ENCODE measurements around the gene SNAPIN.

Gene SNAPIN, protein sequence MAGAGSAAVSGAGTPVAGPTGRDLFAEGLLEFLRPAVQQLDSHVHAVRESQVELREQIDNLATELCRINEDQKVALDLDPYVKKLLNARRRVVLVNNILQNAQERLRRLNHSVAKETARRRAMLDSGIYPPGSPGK

DNA sequence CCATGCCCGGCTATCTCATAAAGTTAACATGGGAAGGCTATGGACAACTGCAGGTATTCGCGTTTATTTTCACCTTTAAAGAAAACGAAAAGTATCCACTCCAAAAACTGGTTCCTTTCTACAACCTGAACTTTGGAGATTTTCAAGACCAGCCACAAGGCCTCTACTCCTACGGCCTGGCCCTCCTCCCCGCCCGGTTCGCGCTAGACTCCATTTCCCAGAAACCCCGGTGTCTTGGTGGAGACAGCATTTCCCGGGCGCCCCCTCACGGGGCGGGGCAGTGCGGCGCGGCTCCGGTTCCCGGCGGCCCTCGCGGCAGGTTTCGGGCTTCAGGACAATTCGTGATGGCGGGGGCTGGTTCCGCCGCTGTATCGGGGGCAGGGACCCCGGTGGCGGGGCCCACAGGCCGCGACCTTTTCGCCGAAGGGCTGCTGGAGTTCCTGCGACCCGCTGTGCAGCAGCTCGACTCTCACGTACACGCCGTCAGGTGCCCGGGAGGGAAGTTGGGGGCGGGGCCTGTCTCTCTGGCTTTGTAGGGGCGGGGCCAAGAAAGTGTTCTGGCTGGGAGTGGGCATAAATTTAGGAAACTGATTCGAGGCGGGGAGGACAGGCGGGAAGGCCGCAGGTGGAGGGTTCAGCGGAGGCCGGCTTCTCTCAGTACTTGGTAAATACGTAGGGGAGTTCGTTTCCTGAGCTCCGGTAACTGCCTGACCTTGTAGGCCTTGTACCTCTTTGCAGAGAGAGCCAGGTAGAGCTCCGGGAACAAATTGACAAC lies at the start of gene SNAPIN:
Gene SNAPIN (plus strand): TSS at position 304 of the 775 bp plus-strand sequence. CDS start 41 bp downstream, at position 345.
- Mint-ChIP-seq H3K4me3 (peak within 1 kb of the TSS; percentile 90), H3K27ac (peak within 1 kb of the TSS; percentile 83), H3K4me1 (peaks cover 2% of the 10 kb centered on the region), H3K36me3 (peaks cover 2% of the 10 kb centered on the region), H3K27me3 (no peaks in the 10 kb centered on the region), H3K9me3 (no peaks in the 10 kb centered on the region)
- DNase-seq (ENCODE audit: low spot score in 2 of 2) (peak; percentile 88 to 91), ATAC-seq (ENCODE audit: low read depth) (peak; percentile 98)

DNA sequence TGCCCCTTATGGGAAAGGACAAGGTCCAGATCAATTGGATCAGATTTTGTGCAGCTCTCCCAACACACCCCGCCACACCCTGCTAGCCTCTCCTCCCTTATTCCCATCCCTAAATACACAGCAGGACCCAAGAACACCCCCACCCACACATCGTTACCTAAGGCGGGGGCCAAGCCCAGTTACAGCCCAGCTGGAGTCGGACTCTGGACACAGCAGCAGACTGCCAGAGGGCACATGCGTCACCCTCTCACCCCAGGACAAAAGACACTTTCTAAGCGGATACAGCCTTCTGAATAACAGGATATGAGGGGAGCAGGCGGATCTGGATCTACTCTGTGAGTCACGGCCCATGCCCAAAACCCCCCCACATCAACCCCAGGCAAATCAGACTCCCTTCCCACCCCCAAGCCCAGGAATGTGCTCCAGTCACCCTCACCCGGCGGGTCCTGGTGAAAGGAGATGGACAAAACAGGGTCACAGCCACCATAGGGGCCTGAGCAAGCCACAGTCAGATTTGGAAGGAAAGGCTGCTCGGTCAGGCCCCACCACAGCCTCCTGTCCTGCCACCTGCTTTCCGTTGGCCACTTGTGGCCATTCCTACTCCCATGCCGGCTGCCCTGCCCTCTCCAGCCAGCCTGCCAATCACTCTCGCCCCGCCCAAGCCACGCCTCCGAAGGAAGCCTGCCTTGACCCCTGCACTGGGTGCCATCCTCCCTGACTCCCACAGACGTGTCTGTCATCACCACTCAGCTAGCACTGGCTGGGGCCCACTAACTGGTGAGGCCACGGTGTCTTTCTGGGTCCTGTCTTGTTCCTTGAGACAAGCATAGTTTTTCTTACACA lies 49.5 kb upstream of the SNAPIN start:
- no peaks in the 10 kb centered on the region for H3K9me3 Mint-ChIP-seq
- no peak for ATAC-seq (ENCODE audit: low read depth)
- H3K4me1 Mint-ChIP-seq: peaks cover 5% of the 10 kb centered on the region
- H3K36me3 Mint-ChIP-seq: no peaks in the 10 kb centered on the region
- no peak overlapping the region for H3K4me3 Mint-ChIP-seq
- H3K27me3 Mint-ChIP-seq: no peaks in the 10 kb centered on the region
- no peak overlapping the region for H3K27ac Mint-ChIP-seq
- no peak for DNase-seq (ENCODE audit: low spot score in 2 of 2)

DNA sequence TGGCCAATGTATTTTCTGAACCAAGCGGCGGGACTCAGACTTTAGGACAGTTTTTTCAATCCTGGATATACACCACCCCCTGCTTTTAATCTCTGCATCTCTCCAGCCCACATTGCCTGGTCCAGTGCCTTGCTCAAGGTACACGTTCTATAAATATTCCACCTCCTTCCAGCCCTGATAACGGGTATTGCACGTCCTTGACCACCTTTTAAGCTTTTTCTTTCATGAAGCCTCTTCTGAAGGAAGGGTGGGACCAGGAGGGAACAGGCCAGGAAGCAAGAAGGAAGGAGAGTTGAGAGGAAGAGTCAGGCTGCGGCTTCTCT lies 49.0 kb upstream of the SNAPIN start:
- ATAC-seq (ENCODE audit: low read depth) (no peak), DNase-seq (ENCODE audit: low spot score in 2 of 2) (no peak)
- H3K27ac Mint-ChIP-seq: no peak overlapping the region
- peaks cover 5% of the 10 kb centered on the region for H3K4me1 Mint-ChIP-seq
- H3K9me3 Mint-ChIP-seq: no peaks in the 10 kb centered on the region
- no peaks in the 10 kb centered on the region for H3K27me3 Mint-ChIP-seq
- no peaks in the 10 kb centered on the region for H3K36me3 Mint-ChIP-seq
- H3K4me3 Mint-ChIP-seq: no peak overlapping the region

DNA sequence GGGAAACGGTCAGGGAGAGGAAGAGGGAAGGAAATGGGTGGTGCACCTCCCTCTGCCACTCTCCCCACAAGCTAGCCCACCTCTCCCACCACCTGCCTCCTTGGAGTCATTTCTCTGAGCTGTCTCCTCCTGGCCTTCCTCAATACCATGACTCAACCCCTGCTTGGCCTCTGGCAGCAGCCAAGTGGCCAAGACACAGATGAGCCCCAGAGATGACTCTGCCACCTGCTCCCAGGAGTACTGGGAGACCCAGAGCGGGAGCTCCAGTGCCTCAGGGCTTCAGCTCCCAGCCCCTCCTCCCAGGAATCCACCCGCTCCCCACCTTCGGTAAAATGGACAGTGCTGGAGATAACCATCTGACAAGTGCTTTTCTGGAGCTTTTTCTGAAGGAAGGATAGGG lies 48.2 kb upstream of the SNAPIN start:
- H3K27ac Mint-ChIP-seq: no peak overlapping the region
- no peaks in the 10 kb centered on the region for H3K9me3 Mint-ChIP-seq
- ATAC-seq (ENCODE audit: low read depth) (no peak), DNase-seq (ENCODE audit: low spot score in 2 of 2) (no peak)
- no peaks in the 10 kb centered on the region for H3K27me3 Mint-ChIP-seq
- peaks cover 3% of the 10 kb centered on the region for H3K4me1 Mint-ChIP-seq
- H3K36me3 Mint-ChIP-seq: no peaks in the 10 kb centered on the region
- H3K4me3 Mint-ChIP-seq: no peak overlapping the region

DNA sequence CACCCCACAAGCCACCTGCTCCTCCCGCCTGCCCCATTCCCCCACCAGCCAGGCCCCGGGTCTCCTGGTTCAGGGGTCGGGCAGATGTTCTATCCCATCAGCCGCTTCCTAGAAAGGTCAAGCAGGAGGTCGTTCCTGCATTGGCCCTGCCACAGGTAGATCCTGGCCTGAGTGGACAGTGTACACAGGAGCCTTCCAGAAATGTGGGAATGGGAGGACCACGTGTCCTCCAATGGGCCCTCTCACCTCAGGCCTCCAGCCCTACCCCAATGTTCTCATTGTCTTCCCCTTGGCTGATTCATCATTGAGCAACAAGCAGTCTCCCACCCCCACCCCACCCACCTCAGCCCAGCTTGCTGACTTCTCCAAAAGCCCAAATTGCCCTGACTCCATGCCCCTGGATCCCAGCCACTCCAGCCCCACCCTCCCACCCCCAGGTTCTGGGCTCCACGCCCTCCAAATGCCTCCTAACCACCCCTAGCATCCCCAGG lies 47.6 kb upstream of the SNAPIN start:
- no peak for ATAC-seq (ENCODE audit: low read depth)
- no peaks in the 10 kb centered on the region for H3K36me3 Mint-ChIP-seq
- no peak overlapping the region for H3K4me3 Mint-ChIP-seq
- H3K27me3 Mint-ChIP-seq: no peaks in the 10 kb centered on the region
- H3K9me3 Mint-ChIP-seq: no peaks in the 10 kb centered on the region
- H3K27ac Mint-ChIP-seq: no peak overlapping the region
- peaks cover 2% of the 10 kb centered on the region for H3K4me1 Mint-ChIP-seq
- DNase-seq (ENCODE audit: low spot score in 2 of 2): no peak

DNA sequence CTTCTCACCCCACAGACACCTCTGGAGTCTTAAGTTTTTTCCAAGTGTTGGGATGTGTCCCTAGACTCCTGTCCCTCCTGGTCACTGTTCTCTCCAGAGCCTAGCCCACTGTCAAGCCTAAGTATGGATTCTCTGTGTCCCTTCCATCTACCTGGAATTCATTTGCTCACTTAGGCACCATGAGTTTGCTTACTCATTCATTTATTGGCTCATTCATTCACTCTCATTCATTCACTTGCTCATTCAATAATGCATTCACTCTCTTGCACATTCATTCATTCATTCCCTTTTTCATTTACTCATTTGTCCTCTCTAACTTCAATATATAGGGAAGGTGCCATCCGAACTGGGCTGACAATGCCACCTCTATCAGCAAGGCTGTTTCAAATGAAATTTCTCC lies 47.1 kb upstream of the SNAPIN start:
- no peaks in the 10 kb centered on the region for H3K36me3 Mint-ChIP-seq
- H3K9me3 Mint-ChIP-seq: no peaks in the 10 kb centered on the region
- DNase-seq (ENCODE audit: low spot score in 2 of 2): no peak
- no peak overlapping the region for H3K27ac Mint-ChIP-seq
- H3K27me3 Mint-ChIP-seq: no peaks in the 10 kb centered on the region
- H3K4me3 Mint-ChIP-seq: no peak overlapping the region
- ATAC-seq (ENCODE audit: low read depth): no peak
- peaks cover 2% of the 10 kb centered on the region for H3K4me1 Mint-ChIP-seq

DNA sequence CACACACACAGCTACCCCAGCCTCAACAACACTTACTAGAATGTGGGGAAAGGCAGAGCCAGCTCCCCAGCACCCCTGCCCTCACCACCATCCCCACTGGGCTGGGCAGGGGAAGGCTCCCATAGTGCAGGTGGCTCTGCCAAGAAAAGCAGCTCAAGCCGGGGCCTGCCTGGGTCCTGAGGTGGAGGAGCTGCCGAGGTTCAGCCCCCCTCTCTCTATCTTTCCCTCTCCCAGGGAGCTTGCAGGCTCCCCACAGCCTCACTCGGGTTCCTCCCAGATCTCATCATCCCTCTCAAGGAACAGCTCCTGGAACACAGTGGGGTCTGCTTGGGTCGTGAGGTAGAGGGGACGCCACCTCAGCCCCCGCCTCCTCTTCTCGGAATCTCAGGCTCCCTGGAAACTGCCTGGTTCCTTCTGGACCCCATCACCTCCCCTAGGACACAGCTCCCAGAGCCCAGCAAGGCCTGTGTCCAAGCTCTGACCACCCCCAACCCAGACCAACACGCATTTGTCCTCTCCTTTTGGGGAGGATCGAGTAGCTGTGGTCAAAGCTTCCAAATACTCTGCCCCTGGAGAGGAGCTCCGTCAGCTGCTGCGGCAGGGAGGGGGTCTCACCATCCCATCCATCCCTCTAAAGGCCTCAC lies 46.3 kb upstream of the SNAPIN start:
- Mint-ChIP-seq H3K4me1 (peaks cover 2% of the 10 kb centered on the region), H3K36me3 (no peaks in the 10 kb centered on the region), H3K27me3 (no peaks in the 10 kb centered on the region), H3K4me3 (no peak overlapping the region), H3K9me3 (no peaks in the 10 kb centered on the region), H3K27ac (peak overlapping the region; percentile 40)
- ATAC-seq (ENCODE audit: low read depth): no peak
- DNase-seq (ENCODE audit: low spot score in 2 of 2): no peak

DNA sequence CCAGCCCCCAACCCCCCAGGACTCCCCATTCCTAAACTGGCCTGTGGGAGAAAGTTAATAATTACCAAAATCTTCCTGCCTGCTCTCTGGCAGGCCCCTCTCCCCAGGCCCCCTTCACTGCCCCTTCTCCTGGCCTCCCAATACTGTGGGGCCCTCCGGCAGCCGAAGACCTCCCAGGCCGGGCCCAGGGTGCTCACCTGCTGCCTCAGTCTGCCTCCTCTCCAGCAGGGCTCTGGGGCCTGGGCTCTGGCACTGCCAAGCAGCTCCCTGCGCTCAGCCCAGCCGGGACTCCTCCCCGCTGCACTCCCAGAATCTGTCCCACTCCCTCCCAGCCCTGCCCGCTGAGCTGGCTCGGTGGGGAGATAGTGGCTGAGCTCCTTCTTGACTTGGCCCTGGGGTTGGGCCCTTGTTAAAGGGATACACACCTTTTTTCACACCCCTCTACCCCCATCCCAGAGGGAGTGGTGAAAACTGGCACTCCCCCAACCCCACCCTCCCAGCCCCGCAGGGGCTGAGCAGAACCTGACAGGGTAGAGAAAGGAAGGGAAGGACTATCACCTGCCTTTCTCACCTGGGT lies 45.7 kb upstream of the SNAPIN start, which contains the start of gene S100A16:
Gene S100A16 (minus strand): TSS at position 383 of the 577 bp plus-strand sequence. CDS start 4,986 bp downstream, outside the sequence.
- no peak for ATAC-seq (ENCODE audit: low read depth)
- H3K27me3 Mint-ChIP-seq: no peaks in the 10 kb centered on the region
- DNase-seq (ENCODE audit: low spot score in 2 of 2): no peak
- peak within 1 kb of the TSS; percentile 40 for H3K27ac Mint-ChIP-seq
- peaks cover 2% of the 10 kb centered on the region for H3K4me1 Mint-ChIP-seq
- no peaks in the 10 kb centered on the region for H3K9me3 Mint-ChIP-seq
- no peak within 1 kb of the TSS for H3K4me3 Mint-ChIP-seq
- H3K36me3 Mint-ChIP-seq: no peaks in the 10 kb centered on the region

DNA sequence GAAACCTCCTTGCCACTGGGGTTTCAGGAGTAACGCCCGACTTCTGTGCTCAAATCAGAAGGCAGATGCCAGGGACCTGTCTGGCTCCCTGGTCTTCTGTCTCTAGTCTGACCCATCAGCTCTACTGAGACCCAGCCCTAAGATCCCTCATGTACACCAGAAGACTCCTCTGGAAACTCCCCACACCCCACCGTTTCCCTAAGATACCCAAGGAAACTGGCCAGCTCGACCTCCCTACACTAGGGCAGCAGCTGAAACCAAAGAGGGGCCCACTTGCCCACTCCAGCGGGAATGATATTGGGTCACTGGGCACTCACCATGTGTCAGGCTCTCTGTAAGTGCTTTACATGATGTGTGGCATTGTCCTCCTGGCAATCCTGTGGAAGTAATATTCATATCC lies 45.1 kb upstream of the SNAPIN start:
- H3K27me3 Mint-ChIP-seq: no peaks in the 10 kb centered on the region

DNA sequence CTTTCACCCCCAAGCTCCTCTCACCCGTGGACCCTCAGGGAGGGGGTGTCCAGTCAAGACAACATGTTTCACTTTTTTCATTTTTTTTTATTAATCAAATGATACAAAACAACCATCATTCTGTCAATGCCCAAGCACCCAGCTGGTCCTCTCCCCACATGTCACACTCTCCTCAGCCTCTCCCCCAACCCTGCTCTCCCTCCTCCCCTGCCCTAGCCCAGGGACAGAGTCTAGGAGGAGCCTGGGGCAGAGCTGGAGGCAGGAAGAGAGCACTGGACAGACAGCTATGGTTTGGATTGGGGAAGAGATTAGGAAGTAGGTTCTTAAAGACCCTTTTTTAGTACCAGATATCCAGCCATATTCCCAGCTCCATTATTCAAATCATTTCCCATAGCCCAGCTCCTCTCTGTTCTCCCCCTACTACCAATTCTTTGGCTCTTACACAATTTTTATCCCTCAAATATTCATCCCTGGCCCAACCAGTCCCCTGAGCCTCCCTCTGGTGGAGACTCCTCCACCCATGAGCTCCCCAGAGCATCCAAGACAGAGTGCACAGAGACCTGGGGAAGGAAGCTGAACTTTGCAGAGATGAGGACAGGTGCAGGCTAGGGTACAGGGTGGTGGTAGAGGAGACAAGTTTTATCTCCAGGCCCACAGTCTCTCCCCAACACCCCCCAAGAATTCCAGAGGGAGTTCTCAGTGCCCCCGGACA lies 44.2 kb upstream of the SNAPIN start:
- H3K4me1 Mint-ChIP-seq: peaks cover 2% of the 10 kb centered on the region
- no peaks in the 10 kb centered on the region for H3K27me3 Mint-ChIP-seq
- H3K36me3 Mint-ChIP-seq: no peaks in the 10 kb centered on the region
- no peaks in the 10 kb centered on the region for H3K9me3 Mint-ChIP-seq
- no peak overlapping the region for H3K27ac Mint-ChIP-seq
- no peak overlapping the region for H3K4me3 Mint-ChIP-seq
- no peak for DNase-seq (ENCODE audit: low spot score in 2 of 2)
- ATAC-seq (ENCODE audit: low read depth): no peak

More for the DNA sequence above, 45.1 kb upstream of the SNAPIN start:
- no peak overlapping the region for H3K27ac Mint-ChIP-seq
- H3K36me3 Mint-ChIP-seq: no peaks in the 10 kb centered on the region
- no peaks in the 10 kb centered on the region for H3K9me3 Mint-ChIP-seq
- no peak overlapping the region for H3K4me3 Mint-ChIP-seq
- H3K4me1 Mint-ChIP-seq: peaks cover 2% of the 10 kb centered on the region
- no peak for ATAC-seq (ENCODE audit: low read depth)
- no peak for DNase-seq (ENCODE audit: low spot score in 2 of 2)

DNA sequence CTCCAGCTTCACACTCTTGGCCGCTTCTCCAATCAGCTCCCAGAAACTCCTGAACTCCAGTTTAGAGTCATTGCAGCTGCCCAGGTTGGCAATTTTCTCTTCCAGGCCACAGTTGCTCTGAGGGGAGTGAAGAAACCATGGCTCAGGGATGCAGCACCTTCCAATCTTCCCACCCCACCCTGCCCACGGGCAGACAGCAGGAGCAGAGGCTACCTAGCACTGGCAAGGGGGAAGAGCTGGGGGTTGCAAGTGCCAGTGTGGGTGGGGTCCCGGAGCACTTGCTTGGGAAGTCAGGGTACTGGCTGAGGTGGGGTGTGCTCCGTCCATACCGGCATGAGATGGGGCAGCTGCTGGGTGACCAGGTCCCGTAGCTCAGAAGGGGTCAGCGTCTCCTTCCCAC lies 43.6 kb upstream of the SNAPIN start:
- no peak overlapping the region for H3K4me3 Mint-ChIP-seq
- H3K27ac Mint-ChIP-seq: no peak overlapping the region
- DNase-seq (ENCODE audit: low spot score in 2 of 2) (no peak), ATAC-seq (ENCODE audit: low read depth) (no peak)
- H3K27me3 Mint-ChIP-seq: no peaks in the 10 kb centered on the region
- no peaks in the 10 kb centered on the region for H3K36me3 Mint-ChIP-seq
- no peaks in the 10 kb centered on the region for H3K9me3 Mint-ChIP-seq
- H3K4me1 Mint-ChIP-seq: no peaks in the 10 kb centered on the region

DNA sequence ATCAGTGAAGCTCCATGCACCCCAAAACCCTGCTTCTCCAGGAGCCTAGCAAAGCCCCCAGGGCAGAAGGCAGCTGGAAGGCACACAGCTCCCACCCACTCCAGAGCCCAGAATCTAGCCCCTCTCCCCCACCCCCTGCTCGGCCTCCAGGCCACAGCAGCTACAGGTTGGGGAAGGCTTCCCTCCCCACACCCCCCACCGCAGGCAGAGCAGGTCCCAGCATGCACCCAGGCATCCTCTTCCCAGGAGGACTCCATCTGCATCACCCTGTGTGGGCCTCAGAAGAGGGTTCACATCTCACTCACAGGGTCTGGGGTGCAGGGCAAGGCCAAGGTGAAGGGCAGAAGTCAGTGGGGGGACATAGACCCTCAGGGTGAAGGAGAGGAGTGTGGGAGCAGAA lies 43.1 kb upstream of the SNAPIN start:
- Mint-ChIP-seq H3K9me3 (no peaks in the 10 kb centered on the region), H3K4me1 (no peaks in the 10 kb centered on the region), H3K4me3 (no peak overlapping the region), H3K27ac (no peak overlapping the region), H3K27me3 (no peaks in the 10 kb centered on the region), H3K36me3 (no peaks in the 10 kb centered on the region)
- ATAC-seq (ENCODE audit: low read depth) (no peak), DNase-seq (ENCODE audit: low spot score in 2 of 2) (no peak)
